Endodermal cell (in vitro differentiated cells): ENCODE results near the gene FILIP1L. TPM values are rescaled to one million over a fixed set of nuclear protein-coding genes. Genes with fewer than 3 reads are reported as not detected.

ENCODE experiments used
- DNase-seq: peaks from one replicate; pipeline ENCODE4 v3.0.0-alpha.2; 2017
- H3K27ac ChIP-seq: 2 replicates; pipeline ENCODE4 v1.5.1; 2013; ENCODE audit warnings: mild to moderate bottlenecking, low read depth, low read length, moderate library complexity
- H3K27me3 ChIP-seq: 2 replicates; pipeline ENCODE4 v1.6.1; 2013; ENCODE audit warnings: mild to moderate bottlenecking, low read length, moderate library complexity; ENCODE audit not compliant: insufficient read depth, control insufficient read depth, poor library complexity, severe bottlenecking
- H3K36me3 ChIP-seq: 2 replicates; pipeline ENCODE4 v1.7.0; 2013; ENCODE audit warnings: mild to moderate bottlenecking, low read length, moderate library complexity; ENCODE audit not compliant: control insufficient read depth, insufficient read depth
- H3K4me1 ChIP-seq: one replicate; pipeline ENCODE4 v1.7.0; 2013; ENCODE audit warnings: low read length; ENCODE audit not compliant: control insufficient read depth, insufficient read depth
- H3K4me3 ChIP-seq: 2 replicates; pipeline ENCODE4 v1.5.1; 2013; ENCODE audit warnings: mild to moderate bottlenecking, low read length, moderate library complexity
- H3K9ac ChIP-seq: 2 replicates; pipeline ENCODE4 v1.6.1; 2013; ENCODE audit warnings: mild to moderate bottlenecking, low read length, moderate library complexity; ENCODE audit not compliant: poor library complexity, severe bottlenecking; ENCODE audit errors: extremely low read depth
- H3K9me3 ChIP-seq: 2 replicates; pipeline ENCODE4 v1.6.1; 2013; ENCODE audit warnings: mild to moderate bottlenecking, low read length, moderate library complexity; ENCODE audit not compliant: control insufficient read depth
- H3K27ac Mint-ChIP-seq: 2 replicates; pipeline ENCODE4 v1.8.0; 2020; ENCODE audit warnings: mixed read lengths
- H3K27me3 Mint-ChIP-seq: 2 replicates; pipeline ENCODE4 v1.8.0; 2021; ENCODE audit warnings: mild to moderate bottlenecking, mixed read lengths; ENCODE audit not compliant: insufficient read depth
- H3K36me3 Mint-ChIP-seq: 2 replicates; pipeline ENCODE4 v1.8.0; 2020; ENCODE audit warnings: low read depth, mixed read lengths
- H3K4me1 Mint-ChIP-seq: 2 replicates; pipeline ENCODE4 v1.8.0; 2020; ENCODE audit warnings: mixed read lengths
- H3K4me3 Mint-ChIP-seq: 2 replicates; pipeline ENCODE4 v1.8.0; 2020; ENCODE audit warnings: mild to moderate bottlenecking, moderate library complexity, mixed read lengths
- H3K9me3 Mint-ChIP-seq: 2 replicates; pipeline ENCODE4 v1.8.0; 2020; ENCODE audit warnings: mild to moderate bottlenecking, mixed read lengths
- WGBS, 2 experiments: methylation state at CpG; one replicate each; pipeline versions ENCODE4 v1.1.5 to v1.1.7; 2013; ENCODE audit warnings: missing lambda C conversion rate in 2 of 2, mixed read lengths in 1 of 2; ENCODE audit not compliant: insufficient coverage in 1 of 2, insufficient read length in 1 of 2; 5-methylcytosine and 5-hydroxymethylcytosine counted together
- total RNA-seq, 2 donors: library from RNA; stranded (reverse); fragmentation: NEBNext Ultra II Directional in 1 of 2; extraction: Animal tissue kit (Norgen Biotek cat#: 25700) in 1 of 2; gene quantifications; 2 replicates in 1 of 2; 3 replicates in 1 of 2; pipeline ENCODE4 v1.2.1, GENCODE V29; 2021
- TF ChIP-seq, protein P1 (sequence below): fragments of 200-600 bp; sonication (generic); conservative IDR thresholded peaks from 2 replicates; pipeline ENCODE4 v1.5.0; 2021; ENCODE audit warnings: antibody characterized with exemption, mild to moderate bottlenecking

Gene FILIP1L
- total RNA-seq, 2 donors from 2014 or later: 0.84 to 2.5 TPM

DNA sequence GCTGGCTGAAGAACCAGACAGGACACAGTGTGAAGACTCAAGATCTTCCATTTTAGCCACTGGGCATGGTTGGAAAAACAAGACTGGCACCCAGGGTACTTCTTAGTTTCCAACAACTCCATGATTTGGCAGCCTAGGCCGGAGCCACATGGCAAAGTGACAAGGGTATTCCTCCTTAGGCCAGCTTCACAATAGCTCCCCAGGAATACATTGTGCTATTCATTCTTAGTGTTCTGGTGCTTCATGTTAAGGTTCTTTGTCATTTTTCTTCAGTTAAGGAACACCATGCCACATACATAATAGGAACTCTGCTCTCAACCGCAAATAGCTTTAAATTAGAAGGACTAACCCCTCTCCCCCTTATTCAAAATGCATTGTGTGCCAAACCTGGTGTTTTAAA lies 8.0 kb upstream of the FILIP1L start:
- Histone ChIP-seq H3K36me3 (no peaks in the 10 kb centered on the region), H3K9ac (no peak overlapping the region), H3K9me3 (no peaks in the 10 kb centered on the region), H3K4me3 (no peak overlapping the region), H3K27me3 (no peaks in the 10 kb centered on the region), H3K4me1 (peaks cover 3% of the 10 kb centered on the region), H3K27ac (no peak overlapping the region)
- no peak overlapping the region for H3K4me3 Mint-ChIP-seq
- no peak for DNase-seq
- peaks cover under 1% of the 10 kb centered on the region for H3K9me3 Mint-ChIP-seq
- no peaks in the 10 kb centered on the region for H3K27me3 Mint-ChIP-seq
- peaks cover under 1% of the 10 kb centered on the region for H3K36me3 Mint-ChIP-seq
- TF ChIP-seq, protein P1, sequence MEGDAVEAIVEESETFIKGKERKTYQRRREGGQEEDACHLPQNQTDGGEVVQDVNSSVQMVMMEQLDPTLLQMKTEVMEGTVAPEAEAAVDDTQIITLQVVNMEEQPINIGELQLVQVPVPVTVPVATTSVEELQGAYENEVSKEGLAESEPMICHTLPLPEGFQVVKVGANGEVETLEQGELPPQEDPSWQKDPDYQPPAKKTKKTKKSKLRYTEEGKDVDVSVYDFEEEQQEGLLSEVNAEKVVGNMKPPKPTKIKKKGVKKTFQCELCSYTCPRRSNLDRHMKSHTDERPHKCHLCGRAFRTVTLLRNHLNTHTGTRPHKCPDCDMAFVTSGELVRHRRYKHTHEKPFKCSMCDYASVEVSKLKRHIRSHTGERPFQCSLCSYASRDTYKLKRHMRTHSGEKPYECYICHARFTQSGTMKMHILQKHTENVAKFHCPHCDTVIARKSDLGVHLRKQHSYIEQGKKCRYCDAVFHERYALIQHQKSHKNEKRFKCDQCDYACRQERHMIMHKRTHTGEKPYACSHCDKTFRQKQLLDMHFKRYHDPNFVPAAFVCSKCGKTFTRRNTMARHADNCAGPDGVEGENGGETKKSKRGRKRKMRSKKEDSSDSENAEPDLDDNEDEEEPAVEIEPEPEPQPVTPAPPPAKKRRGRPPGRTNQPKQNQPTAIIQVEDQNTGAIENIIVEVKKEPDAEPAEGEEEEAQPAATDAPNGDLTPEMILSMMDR: no peak
- no peak overlapping the region for H3K27ac Mint-ChIP-seq
- WGBS, 2 experiments: 70 to 89% methylated on average over 2 of the region's 2 CpGs
- peaks cover 19% of the 10 kb centered on the region for H3K4me1 Mint-ChIP-seq

DNA sequence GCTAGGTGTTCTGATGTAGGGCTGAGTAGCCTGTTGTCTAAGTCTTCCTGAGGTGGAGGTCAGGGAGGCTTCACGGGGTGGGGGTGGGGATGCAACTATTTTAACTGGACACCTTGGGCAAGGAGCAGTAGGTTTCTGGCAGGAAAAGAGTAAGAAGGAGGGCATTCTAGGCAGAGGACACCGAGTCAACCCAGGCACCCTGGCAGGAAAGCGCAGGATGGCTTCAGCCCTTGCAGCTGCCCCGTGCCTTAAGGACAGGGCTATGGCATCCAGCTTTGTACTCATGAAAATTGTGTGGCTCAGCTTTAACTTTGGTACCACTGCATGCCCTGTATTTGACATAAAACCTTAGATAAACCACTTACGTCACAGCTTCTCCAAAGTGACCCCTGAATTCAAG lies 6.4 kb upstream of the FILIP1L start:
- Mint-ChIP-seq H3K9me3 (peaks cover 1% of the 10 kb centered on the region), H3K27ac (no peak overlapping the region), H3K36me3 (peaks cover 1% of the 10 kb centered on the region), H3K27me3 (no peaks in the 10 kb centered on the region), H3K4me3 (no peak overlapping the region), H3K4me1 (peaks cover 17% of the 10 kb centered on the region)
- TF ChIP-seq, protein P1: no peak
- Histone ChIP-seq H3K27ac (no peak overlapping the region), H3K4me1 (peaks cover 3% of the 10 kb centered on the region), H3K9ac (no peak overlapping the region), H3K9me3 (no peaks in the 10 kb centered on the region), H3K27me3 (no peaks in the 10 kb centered on the region), H3K36me3 (no peaks in the 10 kb centered on the region), H3K4me3 (no peak overlapping the region)
- WGBS, 2 experiments: 93% methylated on average over 2 to 5 of the region's 5 CpGs
- no peak for DNase-seq

DNA sequence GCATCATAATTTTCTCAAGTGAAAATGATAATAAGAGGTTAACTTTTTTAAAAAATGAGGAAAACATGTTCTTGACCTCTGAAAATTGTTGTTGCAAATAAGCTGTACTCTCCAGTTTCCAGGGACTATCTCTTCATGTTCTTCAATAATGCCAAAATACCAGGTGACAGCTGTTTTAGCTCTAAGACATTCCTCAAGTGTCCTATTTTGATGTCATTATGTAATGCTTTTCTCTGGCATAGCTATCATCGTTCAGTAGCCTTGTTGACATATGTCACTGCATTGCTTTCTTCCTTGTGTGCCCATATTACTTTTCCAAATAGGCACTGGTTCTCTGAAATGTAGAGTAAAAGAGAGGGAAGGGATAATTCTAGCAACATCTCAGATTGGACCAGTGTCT lies 5.7 kb upstream of the FILIP1L start:
- no peak overlapping the region for H3K27ac Mint-ChIP-seq
- 88 to 94% methylated on average over 1 of the region's 1 CpG for WGBS, 2 experiments
- TF ChIP-seq, protein P1: no peak

More for the DNA sequence above, 5.7 kb upstream of the FILIP1L start:
- no peak overlapping the region for H3K4me3 Mint-ChIP-seq
- H3K36me3 Mint-ChIP-seq: peaks cover 1% of the 10 kb centered on the region
- Histone ChIP-seq H3K4me1 (peaks cover 3% of the 10 kb centered on the region), H3K27me3 (no peaks in the 10 kb centered on the region), H3K9me3 (no peaks in the 10 kb centered on the region), H3K27ac (no peak overlapping the region), H3K4me3 (no peak overlapping the region), H3K9ac (no peak overlapping the region), H3K36me3 (no peaks in the 10 kb centered on the region)
- H3K4me1 Mint-ChIP-seq: peaks cover 17% of the 10 kb centered on the region
- no peaks in the 10 kb centered on the region for H3K27me3 Mint-ChIP-seq
- DNase-seq: no peak
- H3K9me3 Mint-ChIP-seq: peaks cover 1% of the 10 kb centered on the region
